GM23248 (cell line): ENCODE measurements around the gene MPP1.

Source experiments
- EZH2 ChIP-seq: fragments of 200-600 bp; sonication (generic); IDR thresholded peaks from 2 replicates; pipeline ENCODE4 v1.6.1; 2018; ENCODE audit warnings: antibody characterized with exemption, mild to moderate bottlenecking; ENCODE audit not compliant: insufficient read depth, poor library complexity, severe bottlenecking
- EZH2phosphoT487 ChIP-seq: fragments of 200-600 bp; sonication (generic); IDR thresholded peaks from 2 replicates; pipeline ENCODE4 v1.6.1; 2018; ENCODE audit warnings: antibody characterized with exemption, moderate library complexity, mild to moderate bottlenecking, low read depth; ENCODE audit not compliant: insufficient read depth

DNA sequence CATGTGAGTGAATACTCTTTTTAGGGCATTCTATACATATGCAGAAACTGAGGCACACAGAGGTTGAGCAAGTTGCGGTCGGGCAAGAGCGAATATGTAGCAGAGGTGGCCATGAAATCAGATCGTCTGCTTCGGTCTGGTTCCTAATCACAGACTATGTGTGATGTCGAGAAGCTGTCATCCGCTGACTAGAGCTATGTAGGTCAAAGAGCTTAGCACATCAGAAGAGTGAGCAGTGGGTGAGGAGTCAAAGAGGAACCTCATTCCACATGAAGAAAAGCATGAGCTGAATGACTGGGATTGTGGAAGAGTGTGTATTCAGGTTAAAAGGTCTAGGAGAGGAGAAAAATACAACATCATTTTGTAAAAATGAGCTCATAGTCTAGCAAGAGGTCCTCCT is 73.4 kb downstream of the MPP1 start:
- no peak for TF ChIP-seq EZH2phosphoT487
- no peak for TF ChIP-seq EZH2
